ENCODE data around the gene CALM1. TPM values are rescaled to one million over a fixed set of nuclear protein-coding genes. Genes with fewer than 3 reads are reported as not detected.
A peak's percentile ranks its signal among the peaks of the same experiment; 100 is the strongest.

CALM1 gene
- total and polyA plus RNA-seq, 2 donors (not counting 3 experiments of a cell fraction or from before 2014, with no cell fraction given) = 476 to 731 TPM

- FAIRE-seq (peak; percentile 56), DNase-seq (ENCODE audit: low read depth, low spot score) (peak; percentile 69)
- no TSS peak for BruUV-seq (replicated peaks)
- H3K4me1 ChIP-seq (ENCODE audit: control insufficient read depth, extremely low read depth, insufficient read depth, low read length) = peaks cover 21% of the 10 kb centered on the region
- H2AFZ ChIP-seq (ENCODE audit: low read depth, low read length) = no peak overlapping the region
- no peak overlapping the region for H3K4me3 ChIP-seq (replicated peaks in 1 of 3; ENCODE audit: insufficient read depth in 1 of 3, low read depth in 1 of 3, low read length in 3 of 3)
- no peak overlapping the region for H3K4me2 ChIP-seq (ENCODE audit: insufficient read depth, low read length)
- H3K9me3 ChIP-seq (replicated peaks; ENCODE audit: control insufficient read depth, insufficient read depth, low read length) = no peaks in the 10 kb centered on the region
- intact Hi-C loops (cut with micrococcal nuclease) = loop anchor here (1.0 kb wide), 2 partner anchors 7 to 18 kb away; no protein-coding TSS in a partner anchor
- ChIA-PET CTCF (interaction anchor here (0.7 to 1.4 kb wide), 2 partner anchors 10 to 27 kb away, joined by 3 to 5 read pairs; no protein-coding TSS in a partner anchor), POLR2A (no interaction called here)
- H3K9me1 ChIP-seq (replicated peaks; ENCODE audit: control insufficient read depth, extremely low read depth, insufficient read depth, low read length) = no peaks in the 10 kb centered on the region
- no peaks in the 10 kb centered on the region for H3K27me3 ChIP-seq (ENCODE audit: control insufficient read depth in 2 of 2, insufficient read depth in 2 of 2, low read length in 2 of 2)
- no peaks in the 10 kb centered on the region for H3K79me2 ChIP-seq (ENCODE audit: control insufficient read depth, insufficient read depth, low read length)
- no peak for TF ChIP-seq MYC (IDR thresholded peaks at IDR 0.05; ENCODE audit: low read depth, low read length)
- no peak for TF ChIP-seq FOS (IDR thresholded peaks at IDR 0.05; ENCODE audit: borderline replicate concordance, insufficient read depth, low read length)
- TF ChIP-seq, protein P1, sequence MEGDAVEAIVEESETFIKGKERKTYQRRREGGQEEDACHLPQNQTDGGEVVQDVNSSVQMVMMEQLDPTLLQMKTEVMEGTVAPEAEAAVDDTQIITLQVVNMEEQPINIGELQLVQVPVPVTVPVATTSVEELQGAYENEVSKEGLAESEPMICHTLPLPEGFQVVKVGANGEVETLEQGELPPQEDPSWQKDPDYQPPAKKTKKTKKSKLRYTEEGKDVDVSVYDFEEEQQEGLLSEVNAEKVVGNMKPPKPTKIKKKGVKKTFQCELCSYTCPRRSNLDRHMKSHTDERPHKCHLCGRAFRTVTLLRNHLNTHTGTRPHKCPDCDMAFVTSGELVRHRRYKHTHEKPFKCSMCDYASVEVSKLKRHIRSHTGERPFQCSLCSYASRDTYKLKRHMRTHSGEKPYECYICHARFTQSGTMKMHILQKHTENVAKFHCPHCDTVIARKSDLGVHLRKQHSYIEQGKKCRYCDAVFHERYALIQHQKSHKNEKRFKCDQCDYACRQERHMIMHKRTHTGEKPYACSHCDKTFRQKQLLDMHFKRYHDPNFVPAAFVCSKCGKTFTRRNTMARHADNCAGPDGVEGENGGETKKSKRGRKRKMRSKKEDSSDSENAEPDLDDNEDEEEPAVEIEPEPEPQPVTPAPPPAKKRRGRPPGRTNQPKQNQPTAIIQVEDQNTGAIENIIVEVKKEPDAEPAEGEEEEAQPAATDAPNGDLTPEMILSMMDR (IDR thresholded peaks at IDR 0.05; ENCODE audit: extremely low read depth in 1 of 2, insufficient read depth in 1 of 2, low read depth in 1 of 2, low read length in 2 of 2) = no peak
- TF ChIP-seq POLR2A (IDR thresholded peaks at IDR 0.05; ENCODE audit: low read depth, low read length) = no peak
- no peak for TF ChIP-seq JUN (IDR thresholded peaks at IDR 0.05; ENCODE audit: borderline replicate concordance, insufficient read depth, insufficient read length, low read depth)
- TF ChIP-seq, protein P2, sequence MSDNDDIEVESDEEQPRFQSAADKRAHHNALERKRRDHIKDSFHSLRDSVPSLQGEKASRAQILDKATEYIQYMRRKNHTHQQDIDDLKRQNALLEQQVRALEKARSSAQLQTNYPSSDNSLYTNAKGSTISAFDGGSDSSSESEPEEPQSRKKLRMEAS (IDR thresholded peaks at IDR 0.05; ENCODE audit: insufficient read depth, insufficient read length) = no peak
- no peak for TF ChIP-seq EZH2 (IDR thresholded peaks at IDR 0.05; ENCODE audit: borderline replicate concordance, low read depth, low read length, severe bottlenecking)
- no peak for TF ChIP-seq POLR2AphosphoS5 (IDR thresholded peaks at IDR 0.05; ENCODE audit: insufficient read depth, low read depth, low read length)
- no peak for TF ChIP-seq GATA2 (IDR thresholded peaks at IDR 0.05; ENCODE audit: insufficient read depth, insufficient read length, low read depth, low read length)
- no peaks in the 10 kb centered on the region for H3K36me3 ChIP-seq (ENCODE audit: control insufficient read depth in 2 of 2, extremely low read depth in 1 of 2, insufficient read depth in 2 of 2, low read length in 2 of 2)
- H3K27ac ChIP-seq (ENCODE audit: insufficient read depth, low read depth, low read length) = no peak overlapping the region
- H4K20me1 ChIP-seq (replicated peaks; ENCODE audit: control insufficient read depth, extremely low read depth, insufficient read depth, low read length) = no peaks in the 10 kb centered on the region
- dilution Hi-C loops (cut with MboI; ENCODE audit: extremely low pct_ligation_motif_present, low sequenced_read_pairs) = no loop called here
- no peak overlapping the region for H3K9ac ChIP-seq (replicated peaks; ENCODE audit: extremely low read depth, insufficient read depth, low read length)
These were observed 29.8 kb downstream of the CALM1 start for GRCh38 chr14:90426663-90427062.
